Measurements from ENCODE around the gene ZNF223. TPM values are rescaled to one million over a fixed set of nuclear protein-coding genes. Genes with fewer than 3 reads are reported as not detected.

Gene ZNF223
- total RNA-seq, 1 donor from 2014 or later, result 2.3 TPM

Other genes starting within 250 kb of the ZNF223 start
- gene LYPD5, start 249.6 kb upstream of the ZNF223 start, total RNA-seq, result 0.89 TPM
- 9.0 TPM for gene ZNF283, start 224.7 kb upstream of the ZNF223 start, total RNA-seq
- gene ZNF404, start 168.1 kb upstream of the ZNF223 start, total RNA-seq, result 7.6 TPM
- 6.1 TPM for gene ZNF45, start 116.8 kb upstream of the ZNF223 start, total RNA-seq
- gene ZNF221, start 100.8 kb upstream of the ZNF223 start, total RNA-seq, result 3.6 TPM
- 6.5 TPM for gene ZNF155, start 67.8 kb upstream of the ZNF223 start, total RNA-seq
- 2.7 TPM for gene ZNF230, start 49.1 kb upstream of the ZNF223 start, total RNA-seq
- 2.9 TPM for gene ZNF222, start 26.7 kb upstream of the ZNF223 start, total RNA-seq
- gene ZNF284, start 20.1 kb downstream of the ZNF223 start, total RNA-seq, result 1.6 TPM
- gene ZNF224, start 42.3 kb downstream of the ZNF223 start, total RNA-seq, result 9.9 TPM
- gene ZNF225, start 61.4 kb downstream of the ZNF223 start, total RNA-seq, result 3.0 TPM
- 8.1 TPM for gene ZNF234, start 89.5 kb downstream of the ZNF223 start, total RNA-seq
- gene ZNF226, start 113.1 kb downstream of the ZNF223 start, total RNA-seq, result 14.9 TPM
- 12.6 TPM for gene ZNF227, start 160.5 kb downstream of the ZNF223 start, total RNA-seq
- 6.3 TPM for gene ZNF233, start 207.8 kb downstream of the ZNF223 start, total RNA-seq

All from Right ventricle myocardium superior (tissue), 1 donor.